ENCODE measurements around the gene CFAP99. TPM values are rescaled to one million over a fixed set of nuclear protein-coding genes. Genes with fewer than 3 reads are reported as not detected.

Gene CFAP99
- total RNA-seq, 1 donor from 2014 or later, result not detected

- H2AFZ ChIP-seq (replicated peaks), result no peak overlapping the region
- peaks cover 97% of the 10 kb centered on the region for H3K27me3 ChIP-seq
- H3F3A ChIP-seq (ENCODE audit: low read depth), result peaks cover 32% of the 10 kb centered on the region
- H3K4me1 Mint-ChIP-seq, result peaks cover 24% of the 10 kb centered on the region
- H3K79me2 ChIP-seq (ENCODE audit: low read depth), result no peaks in the 10 kb centered on the region
- H3K4me2 ChIP-seq, result peak overlapping the region; percentile 87
- peak overlapping the region; percentile 51 for H3K4me3 ChIP-seq
- peak; percentile 81 for TF ChIP-seq EZH2 (IDR thresholded peaks at IDR 0.05)
- no peak for TF ChIP-seq CTCF (IDR thresholded peaks at IDR 0.05)
- TF ChIP-seq EZH2phosphoT487 (IDR thresholded peaks at IDR 0.05), result no peak
- peak; percentile 6 for DNase-seq (ENCODE audit: low spot score)
- H3K27ac ChIP-seq, result no peak overlapping the region
- no peaks in the 10 kb centered on the region for H3K9me3 Mint-ChIP-seq
- H3K27ac Mint-ChIP-seq, result no peak overlapping the region
- H3K4me3 Mint-ChIP-seq, result peak overlapping the region; percentile 79
- H3K9me3 ChIP-seq (ENCODE audit: low read depth), result no peaks in the 10 kb centered on the region
- H3K27me3 Mint-ChIP-seq (ENCODE audit: insufficient read depth, low read depth), result peaks cover 74% of the 10 kb centered on the region
- H3K36me3 ChIP-seq, result no peaks in the 10 kb centered on the region
- H3K36me3 Mint-ChIP-seq, result no peaks in the 10 kb centered on the region
- H3K4me1 ChIP-seq, result peaks cover 15% of the 10 kb centered on the region
- peaks cover 32% of the 10 kb centered on the region for H4K20me1 ChIP-seq (ENCODE audit: low read depth)
- H3K9ac ChIP-seq, result no peak overlapping the region
Observed at GRCh38 chr4:2415881-2416563, 2.7 kb upstream of the CFAP99 start.

- H3K36me3 Mint-ChIP-seq, result no peaks in the 10 kb centered on the region
- Histone ChIP-seq H4K20me1 (ENCODE audit: low read depth) (peaks cover 32% of the 10 kb centered on the region), H3K4me2 (peak overlapping the region; percentile 87), H3K9ac (no peak overlapping the region), H3K27ac (no peak overlapping the region), H3F3A (ENCODE audit: low read depth) (peaks cover 32% of the 10 kb centered on the region), H2AFZ (replicated peaks) (peak overlapping the region; percentile 66), H3K4me1 (peaks cover 15% of the 10 kb centered on the region), H3K27me3 (peaks cover 98% of the 10 kb centered on the region), H3K4me3 (peak overlapping the region; percentile 51), H3K36me3 (no peaks in the 10 kb centered on the region), H3K79me2 (ENCODE audit: low read depth) (no peaks in the 10 kb centered on the region), H3K9me3 (ENCODE audit: low read depth) (no peaks in the 10 kb centered on the region)
- H3K4me1 Mint-ChIP-seq, result peaks cover 24% of the 10 kb centered on the region
- peak overlapping the region; percentile 79 for H3K4me3 Mint-ChIP-seq
- TF ChIP-seq EZH2phosphoT487 (IDR thresholded peaks at IDR 0.05), result peak; percentile 88
- TF ChIP-seq EZH2 (IDR thresholded peaks at IDR 0.05), result peak; percentile 97
- no peak for TF ChIP-seq CTCF (IDR thresholded peaks at IDR 0.05)
- no peaks in the 10 kb centered on the region for H3K9me3 Mint-ChIP-seq
- H3K27ac Mint-ChIP-seq, result no peak overlapping the region
- DNase-seq (ENCODE audit: low spot score), result peak; percentile 76
- peaks cover 70% of the 10 kb centered on the region for H3K27me3 Mint-ChIP-seq (ENCODE audit: insufficient read depth, low read depth)
Observed at GRCh38 chr4:2416564-2417225, 2.1 kb upstream of the CFAP99 start.

GRCh38 chr4:2417226-2417764, 1.5 kb upstream of the CFAP99 start:
- Histone ChIP-seq H3K36me3 (no peaks in the 10 kb centered on the region), H3K27ac (no peak overlapping the region), H3K79me2 (ENCODE audit: low read depth) (no peaks in the 10 kb centered on the region), H4K20me1 (ENCODE audit: low read depth) (peaks cover 32% of the 10 kb centered on the region), H3K4me2 (peak overlapping the region; percentile 87), H2AFZ (replicated peaks) (peak overlapping the region; percentile 66), H3K4me1 (peaks cover 15% of the 10 kb centered on the region), H3K9me3 (ENCODE audit: low read depth) (no peaks in the 10 kb centered on the region), H3K4me3 (peak overlapping the region; percentile 51), H3K27me3 (peaks cover 98% of the 10 kb centered on the region), H3K9ac (no peak overlapping the region), H3F3A (ENCODE audit: low read depth) (peaks cover 32% of the 10 kb centered on the region)
- no peaks in the 10 kb centered on the region for H3K36me3 Mint-ChIP-seq
- no peak overlapping the region for H3K27ac Mint-ChIP-seq
- peaks cover 22% of the 10 kb centered on the region for H3K4me1 Mint-ChIP-seq
- TF ChIP-seq CTCF (IDR thresholded peaks at IDR 0.05), result no peak
- TF ChIP-seq EZH2phosphoT487 (IDR thresholded peaks at IDR 0.05), result peak; percentile 50
- peak; percentile 96 for TF ChIP-seq EZH2 (IDR thresholded peaks at IDR 0.05)
- DNase-seq (ENCODE audit: low spot score), result peak; percentile 75
- H3K27me3 Mint-ChIP-seq (ENCODE audit: insufficient read depth, low read depth), result peaks cover 72% of the 10 kb centered on the region
- H3K9me3 Mint-ChIP-seq, result no peaks in the 10 kb centered on the region
- H3K4me3 Mint-ChIP-seq, result peak overlapping the region; percentile 88
